ENCODE results near the gene TSSK1B. TPM values are rescaled to one million over a fixed set of nuclear protein-coding genes. Genes with fewer than 3 reads are reported as not detected.
A peak's percentile ranks its signal among the peaks of the same experiment; 100 is the strongest.
"Not testable (repeated sequence)": the region's sequence is repeated elsewhere in the genome, so short reads cannot be mapped to it uniquely, and the experiment has no call there.

TSSK1B gene
- total and polyA plus RNA-seq, 12 donors = 0.11 TPM; not detected in 11

- no peaks in the 10 kb centered on the region for H3K27me3 ChIP-seq
- H3K36me3 ChIP-seq = no peaks in the 10 kb centered on the region
- no peak overlapping the region for H3K4me3 ChIP-seq
- H3K4me1 ChIP-seq = no peaks in the 10 kb centered on the region
- DNase-seq (no peak), ATAC-seq (no peak)
- no peak overlapping the region for H3K27ac ChIP-seq
- no peaks in the 10 kb centered on the region for H3K9me3 ChIP-seq
- no peak for TF ChIP-seq CTCF (IDR thresholded peaks at IDR 0.05)
- intact Hi-C loops (cut with DNase I) = no loop called here
Observed at GRCh38 chr5:113463032-113463431, 28.2 kb upstream of the TSSK1B start.

GRCh38 chr5:113457106-113457505, 22.3 kb upstream of the TSSK1B start:
- intact Hi-C loops (cut with DNase I); H3K36me3 ChIP-seq: not testable (repeated sequence)

DNA sequence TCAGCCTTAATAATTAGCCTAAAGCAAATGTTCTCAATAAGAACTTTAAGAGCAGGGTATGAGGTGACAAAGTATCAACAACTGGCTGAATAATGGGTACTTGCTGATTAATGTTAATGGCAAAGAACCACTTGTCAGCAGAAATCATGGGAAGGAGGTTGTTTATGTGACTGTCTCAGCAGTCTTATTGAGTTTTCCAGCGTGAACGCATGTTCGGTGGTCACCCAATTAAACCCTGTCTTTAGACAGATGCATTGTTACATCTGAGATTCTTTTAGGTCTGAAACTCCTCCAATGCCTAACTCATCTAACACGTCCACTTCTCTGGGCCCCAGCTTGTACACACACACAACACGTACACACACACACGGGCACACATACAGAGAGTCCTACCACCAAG, 18.2 kb upstream of the TSSK1B start:
- TF ChIP-seq CTCF (IDR thresholded peaks at IDR 0.05) = no peak
- Histone ChIP-seq H3K36me3 (no peaks in the 10 kb centered on the region), H3K4me1 (no peaks in the 10 kb centered on the region), H3K9me3 (no peaks in the 10 kb centered on the region), H3K27ac (no peak overlapping the region), H3K27me3 (peaks cover 0 to 6% (median 0%) of the 10 kb centered on the region in 7 donors), H3K4me3 (no peak overlapping the region)
- no peak for ATAC-seq
- no peak for DNase-seq
- WGBS, 2 donors = 93 to 94% methylated on average over 6 of the region's 6 CpGs
- intact Hi-C loops (cut with DNase I) = no loop called here

More at GRCh38 chr5:113457106-113457505, 22.3 kb upstream of the TSSK1B start:
- 94 to 96% methylated on average over 21 of the region's 21 CpGs for WGBS, 2 donors
- DNase-seq, H3K4me1 ChIP-seq, H3K27me3 ChIP-seq, ATAC-seq, H3K4me3 ChIP-seq, H3K9me3 ChIP-seq, H3K27ac ChIP-seq: not testable (repeated sequence)

DNA sequence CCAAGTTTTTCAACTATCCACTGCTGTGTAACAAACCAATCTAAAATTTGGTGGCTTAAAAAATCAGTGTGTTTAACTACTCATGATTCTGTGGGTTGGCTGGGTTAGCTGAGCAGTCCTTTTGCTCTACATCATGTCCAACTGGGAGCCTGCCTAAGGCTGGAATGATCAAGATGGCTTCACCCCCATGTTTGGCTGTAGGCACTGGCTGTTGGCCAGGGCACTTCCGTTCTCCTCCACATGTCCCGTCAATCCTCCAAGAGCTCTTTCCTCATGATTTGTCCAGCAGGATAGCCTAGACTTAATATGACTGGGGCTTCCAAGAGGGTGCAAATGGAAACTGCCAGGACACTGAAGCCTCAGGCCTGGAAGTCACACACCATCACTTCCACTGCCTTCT, 17.0 kb upstream of the TSSK1B start:
- no peak for TF ChIP-seq CTCF (IDR thresholded peaks at IDR 0.05)
- 25% methylated on average over 2 of the region's 2 CpGs for WGBS, 2 donors
- Histone ChIP-seq H3K4me1 (peaks cover 0 to 3% (median 0%) of the 10 kb centered on the region in 9 donors), H3K4me3 (no peak overlapping the region), H3K27me3 (peaks cover 0 to 6% (median 0%) of the 10 kb centered on the region in 7 donors), H3K36me3 (no peaks in the 10 kb centered on the region), H3K27ac (no peak overlapping the region), H3K9me3 (no peaks in the 10 kb centered on the region)
- intact Hi-C loops (cut with DNase I) = no loop called here
- no peak for DNase-seq
- ATAC-seq = peak in 2 of 8 donors; percentile 26 to 30

GRCh38 chr5:113450929-113451328, 16.1 kb upstream of the TSSK1B start:
- WGBS, 2 donors = 20 to 21% methylated on average over 2 of the region's 2 CpGs
- peaks cover 0 to 6% (median 0%) of the 10 kb centered on the region in 7 donors for H3K27me3 ChIP-seq
- peaks cover 0 to 1% (median 0%) of the 10 kb centered on the region in 11 donors for H3K9me3 ChIP-seq
- intact Hi-C loops (cut with DNase I) = no loop called here
- H3K4me3 ChIP-seq = no peak overlapping the region
- no peaks in the 10 kb centered on the region for H3K36me3 ChIP-seq
- no peak for TF ChIP-seq CTCF (IDR thresholded peaks at IDR 0.05)
- no peak for ATAC-seq
- DNase-seq = no peak
- no peak overlapping the region for H3K27ac ChIP-seq
- peaks cover 0 to 10% (median 0%) of the 10 kb centered on the region in 9 donors for H3K4me1 ChIP-seq

Data from heart right ventricle (tissue), 16 donors.